ENCODE measurements around the gene EXOC4.

DNA sequence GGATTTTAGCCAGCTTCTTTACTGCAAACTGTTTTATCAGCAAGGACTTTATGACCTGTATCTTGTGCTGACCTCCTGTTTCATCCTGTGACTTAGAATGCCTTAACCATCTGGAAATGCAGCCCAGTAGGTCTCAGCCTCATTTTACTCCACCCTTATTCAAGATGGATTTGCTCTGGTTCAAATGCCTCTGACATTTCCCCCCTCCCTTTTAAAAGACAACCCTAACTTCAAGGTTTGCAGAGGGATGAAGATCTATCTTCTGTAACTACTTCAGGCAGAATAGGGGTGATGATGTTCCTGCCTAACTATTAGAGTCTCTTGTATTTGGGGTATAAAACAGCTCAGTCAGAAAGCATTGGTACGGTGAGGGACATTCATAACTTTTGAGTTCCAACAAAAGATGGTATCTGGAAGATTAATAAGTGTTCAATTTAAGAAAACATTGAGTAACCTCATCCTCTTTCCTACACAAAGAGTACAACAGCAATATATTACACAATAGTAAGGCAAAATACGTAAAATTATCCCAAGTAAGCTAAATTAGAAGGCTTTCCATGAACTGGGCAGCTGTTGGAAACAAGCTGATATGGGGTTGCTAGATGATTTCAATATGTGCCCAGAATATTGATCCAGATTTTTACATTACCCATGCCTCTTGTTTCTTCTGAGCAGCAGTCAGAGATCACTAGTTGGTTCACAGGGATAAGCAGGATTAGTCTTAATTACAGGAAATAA is 834.3 kb downstream of the EXOC4 start:
- TF ChIP-seq, protein P1, sequence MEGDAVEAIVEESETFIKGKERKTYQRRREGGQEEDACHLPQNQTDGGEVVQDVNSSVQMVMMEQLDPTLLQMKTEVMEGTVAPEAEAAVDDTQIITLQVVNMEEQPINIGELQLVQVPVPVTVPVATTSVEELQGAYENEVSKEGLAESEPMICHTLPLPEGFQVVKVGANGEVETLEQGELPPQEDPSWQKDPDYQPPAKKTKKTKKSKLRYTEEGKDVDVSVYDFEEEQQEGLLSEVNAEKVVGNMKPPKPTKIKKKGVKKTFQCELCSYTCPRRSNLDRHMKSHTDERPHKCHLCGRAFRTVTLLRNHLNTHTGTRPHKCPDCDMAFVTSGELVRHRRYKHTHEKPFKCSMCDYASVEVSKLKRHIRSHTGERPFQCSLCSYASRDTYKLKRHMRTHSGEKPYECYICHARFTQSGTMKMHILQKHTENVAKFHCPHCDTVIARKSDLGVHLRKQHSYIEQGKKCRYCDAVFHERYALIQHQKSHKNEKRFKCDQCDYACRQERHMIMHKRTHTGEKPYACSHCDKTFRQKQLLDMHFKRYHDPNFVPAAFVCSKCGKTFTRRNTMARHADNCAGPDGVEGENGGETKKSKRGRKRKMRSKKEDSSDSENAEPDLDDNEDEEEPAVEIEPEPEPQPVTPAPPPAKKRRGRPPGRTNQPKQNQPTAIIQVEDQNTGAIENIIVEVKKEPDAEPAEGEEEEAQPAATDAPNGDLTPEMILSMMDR (IDR thresholded peaks at IDR 0.05; ENCODE audit: low read length): no peak
- no peak for TF ChIP-seq EZH2 (IDR thresholded peaks at IDR 0.05; ENCODE audit: borderline replicate concordance, low read length)

All from OCI-LY1 (cell line).